ENCODE measurements around the gene ZXDC. TPM values are rescaled to one million over a fixed set of nuclear protein-coding genes. Genes with fewer than 3 reads are reported as not detected.

The ZXDC gene
- total RNA-seq, 1 donor from 2014 or later = 74.4 TPM

DNA sequence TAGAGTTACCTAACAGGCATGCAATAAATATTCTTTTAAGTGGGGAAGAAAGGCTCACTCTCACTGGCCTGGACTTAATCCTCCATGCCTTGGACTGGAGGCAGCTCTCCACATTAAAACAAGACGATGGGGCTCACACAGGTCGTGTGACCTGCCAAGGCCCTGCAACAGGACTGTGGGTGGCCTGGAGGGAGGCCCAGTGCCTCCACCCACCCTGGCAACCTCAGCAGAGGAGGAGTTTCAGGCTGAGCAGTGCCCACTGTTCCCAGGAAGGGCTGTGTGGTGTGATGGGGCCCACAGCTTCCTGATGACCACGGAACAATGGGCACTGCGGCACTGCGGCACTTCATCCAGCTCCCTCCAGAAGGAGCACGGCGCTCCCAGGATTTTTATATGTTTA lies 36.3 kb upstream of the ZXDC start:
- H3K27ac ChIP-seq = no peak overlapping the region
- intact Hi-C loops (cut with DNase I) = no loop called here
- H3K36me3 ChIP-seq = no peaks in the 10 kb centered on the region
- H3K4me1 ChIP-seq = no peaks in the 10 kb centered on the region
- H3K27me3 ChIP-seq = no peaks in the 10 kb centered on the region
- DNase-seq (ENCODE audit: low spot score in 2 of 2) = no peak
- no peak for TF ChIP-seq CTCF (IDR thresholded peaks at IDR 0.05)
- H3K4me3 ChIP-seq = no peak overlapping the region
- H3K9me3 ChIP-seq = no peaks in the 10 kb centered on the region

DNA sequence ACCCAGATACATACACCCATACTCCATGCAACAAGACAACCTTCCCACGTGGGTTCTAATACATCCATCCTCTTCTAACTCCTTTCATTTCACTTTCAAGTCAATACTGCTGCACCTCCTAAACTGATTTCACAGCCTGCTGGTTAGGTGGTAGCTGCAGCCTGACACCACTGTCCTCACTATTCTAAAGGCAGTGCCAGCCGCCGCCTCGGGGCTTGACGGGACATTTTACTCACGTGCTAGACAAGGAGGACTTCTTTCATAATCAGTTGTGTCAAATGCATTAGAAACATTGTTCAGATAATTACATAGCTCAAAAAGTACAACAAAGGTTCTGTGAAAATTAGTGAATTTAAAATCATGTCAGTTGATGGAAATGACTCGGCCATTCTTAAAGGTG lies 35.6 kb upstream of the ZXDC start:
- Histone ChIP-seq H3K27ac (no peak overlapping the region), H3K36me3 (no peaks in the 10 kb centered on the region), H3K9me3 (no peaks in the 10 kb centered on the region), H3K4me1 (no peaks in the 10 kb centered on the region), H3K4me3 (no peak overlapping the region), H3K27me3 (no peaks in the 10 kb centered on the region)
- TF ChIP-seq CTCF (IDR thresholded peaks at IDR 0.05) = no peak
- intact Hi-C loops (cut with DNase I) = no loop called here
- no peak for DNase-seq (ENCODE audit: low spot score in 2 of 2)

- intact Hi-C loops (cut with DNase I) = no loop called here
- Histone ChIP-seq H3K9me3 (no peaks in the 10 kb centered on the region), H3K36me3 (no peaks in the 10 kb centered on the region), H3K4me1 (no peaks in the 10 kb centered on the region), H3K27ac (no peak overlapping the region), H3K27me3 (no peaks in the 10 kb centered on the region), H3K4me3 (no peak overlapping the region)
- TF ChIP-seq CTCF (IDR thresholded peaks at IDR 0.05) = no peak
- DNase-seq (ENCODE audit: low spot score in 2 of 2) = no peak
These were observed 34.7 kb upstream of the ZXDC start for GRCh38 chr3:126510308-126510910.

DNA sequence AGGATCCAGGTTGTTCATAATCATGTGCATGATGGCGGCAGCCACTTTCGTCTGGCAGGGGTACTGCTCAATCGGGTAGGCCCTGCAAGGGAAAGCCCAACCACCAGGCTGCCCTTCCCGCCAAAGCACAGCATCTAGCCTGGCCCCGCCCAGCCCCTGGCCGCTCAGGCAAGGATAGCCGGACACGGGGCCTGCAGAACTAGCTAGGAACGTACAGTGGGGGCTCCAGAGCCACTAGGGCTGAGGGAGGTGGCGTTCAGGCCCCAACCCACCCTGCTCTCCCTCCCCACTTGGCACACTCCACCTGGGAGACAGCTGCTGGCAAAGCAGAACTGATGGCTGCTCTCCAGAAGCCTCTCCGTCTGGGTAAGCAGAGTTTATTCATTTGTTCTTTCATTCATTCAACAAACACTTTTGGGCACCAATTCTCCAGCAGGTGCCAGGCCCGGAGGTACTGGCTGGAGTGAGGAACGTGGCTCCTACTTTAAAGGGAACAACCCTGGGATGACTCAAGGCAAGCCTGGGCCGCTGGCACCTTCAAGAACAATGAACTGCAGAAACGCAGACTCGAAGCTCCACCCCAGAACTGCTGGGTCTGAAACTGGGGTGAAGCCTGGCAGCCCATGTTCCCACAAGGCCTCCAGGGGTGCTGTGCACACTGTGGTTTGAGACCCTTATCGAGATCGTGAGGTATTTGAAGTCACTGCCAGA lies 34.1 kb upstream of the ZXDC start:
- Histone ChIP-seq H3K36me3 (no peaks in the 10 kb centered on the region), H3K27me3 (no peaks in the 10 kb centered on the region), H3K4me3 (no peak overlapping the region), H3K27ac (no peak overlapping the region), H3K4me1 (no peaks in the 10 kb centered on the region), H3K9me3 (no peaks in the 10 kb centered on the region)
- DNase-seq (ENCODE audit: low spot score in 2 of 2) = no peak
- intact Hi-C loops (cut with DNase I) = no loop called here
- no peak for TF ChIP-seq CTCF (IDR thresholded peaks at IDR 0.05)

DNA sequence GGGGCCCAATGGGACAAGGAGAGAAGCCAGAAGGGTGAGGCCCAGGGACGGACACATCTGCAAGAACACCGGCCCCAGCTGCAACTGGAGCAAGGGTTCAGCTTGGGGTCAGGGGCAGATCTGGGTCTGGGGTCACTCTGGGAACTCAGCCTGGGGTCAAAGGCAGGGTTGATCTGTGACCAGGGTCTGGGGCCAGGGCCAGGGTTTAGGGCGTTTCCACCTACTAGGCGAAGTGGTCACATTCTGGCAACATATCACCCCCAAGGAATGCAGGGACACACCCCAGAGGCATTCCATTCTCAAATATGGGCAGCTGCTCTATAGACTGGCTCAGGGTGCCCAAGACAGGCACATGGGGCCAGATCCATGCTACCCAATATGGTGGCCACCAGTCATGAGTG lies 32.9 kb upstream of the ZXDC start:
- Histone ChIP-seq H3K36me3 (no peaks in the 10 kb centered on the region), H3K27me3 (no peaks in the 10 kb centered on the region), H3K4me1 (no peaks in the 10 kb centered on the region), H3K27ac (no peak overlapping the region), H3K9me3 (no peaks in the 10 kb centered on the region), H3K4me3 (no peak overlapping the region)
- intact Hi-C loops (cut with DNase I) = no loop called here
- DNase-seq (ENCODE audit: low spot score in 2 of 2) = no peak
- TF ChIP-seq CTCF (IDR thresholded peaks at IDR 0.05) = no peak

All from ascending aorta (tissue), 2 donors.